HG03558 (cell line): Measurements from ENCODE around the gene PGP.

Experiments used
- ATAC-seq: cut with Tn5 transposase; IDR thresholded peaks from one replicate; pipeline ENCODE4 v1.9.1; 2021; ENCODE audit warnings: moderate number of reproducible peaks; ENCODE audit not compliant: unreplicated experiment; ENCODE audit errors: extremely low read depth

Gene PGP

GRCh38 chr16:2237493-2238149, 23.0 kb upstream of the PGP start:
- no peak for ATAC-seq

- no peak for ATAC-seq
Measured at GRCh38 chr16:2237102-2237482, 22.5 kb upstream of the PGP start.

GRCh38 chr16:2236337-2237101, 21.9 kb upstream of the PGP start, which contains the start of gene DNASE1L2:
Gene DNASE1L2, plus strand, starts transcription at chr16:2236444. Its CDS starts 373 bp downstream, at chr16:2236817.
- no peak for ATAC-seq

GRCh38 chr16:2235695-2236336, 21.2 kb upstream of the PGP start:
- no peak for ATAC-seq

- ATAC-seq: no peak
Measured at GRCh38 chr16:2235234-2235651, 20.6 kb upstream of the PGP start.

GRCh38 chr16:2234813-2235170, 20.2 kb upstream of the PGP start:
- ATAC-seq: no peak

GRCh38 chr16:2233872-2234812, 19.5 kb upstream of the PGP start:
- no peak for ATAC-seq

- no peak for ATAC-seq
Measured at GRCh38 chr16:2233046-2233775, 18.6 kb upstream of the PGP start.

GRCh38 chr16:2232094-2232990, 17.7 kb upstream of the PGP start:
- ATAC-seq: no peak

GRCh38 chr16:2231016-2231931, 16.6 kb upstream of the PGP start:
- no peak for ATAC-seq

- no peak for ATAC-seq
Measured at GRCh38 chr16:2230376-2230775, 15.7 kb upstream of the PGP start.

- ATAC-seq: no peak
Measured at GRCh38 chr16:2229632-2230250, 15.1 kb upstream of the PGP start.

GRCh38 chr16:2229091-2229490, 14.5 kb upstream of the PGP start:
- ATAC-seq: no peak

- ATAC-seq: no peak
Measured at GRCh38 chr16:2228161-2228824, 13.7 kb upstream of the PGP start.

- no peak for ATAC-seq
Measured at GRCh38 chr16:2226918-2227317, 12.3 kb upstream of the PGP start.

- no peak for ATAC-seq
Measured at GRCh38 chr16:2226245-2226793, 11.7 kb upstream of the PGP start.
